Measurements from ENCODE around the gene ALKBH1. TPM values are rescaled to one million over a fixed set of nuclear protein-coding genes. Genes with fewer than 3 reads are reported as not detected.

The ALKBH1 gene
- polyA plus RNA-seq, 1 donor (not counting 4 experiments of a cell fraction or from before 2014, with no cell fraction given), result 13.0 TPM

DNA sequence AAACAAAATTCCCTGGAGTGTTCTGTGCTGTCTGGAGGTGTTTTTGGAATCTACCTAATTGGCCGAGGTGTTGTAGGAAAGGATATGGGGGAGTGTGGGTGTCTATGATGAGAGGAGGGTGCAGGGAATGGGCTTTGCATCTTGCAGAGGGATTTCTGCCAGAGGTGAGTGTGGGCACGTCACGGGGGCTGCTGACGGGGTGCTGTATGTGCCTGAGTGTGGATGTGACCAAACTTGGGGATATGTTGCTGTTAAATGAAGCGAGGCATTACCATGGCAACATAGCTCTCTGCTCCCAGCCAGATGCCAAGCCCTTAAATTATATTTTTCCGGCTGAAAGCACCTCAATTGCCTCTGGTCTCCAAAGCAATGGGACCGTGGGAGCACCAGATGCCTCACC, 47.1 kb downstream of the ALKBH1 start:
- Histone ChIP-seq H3K79me2 (ENCODE audit: control insufficient read depth, insufficient read depth, low read length) (no peaks in the 10 kb centered on the region), H2AFZ (ENCODE audit: control insufficient read depth, low read length) (no peak overlapping the region), H3K9me1 (ENCODE audit: control insufficient read depth, extremely low read depth, insufficient read depth, low read length) (no peaks in the 10 kb centered on the region), H3K4me3 (ENCODE audit: control insufficient read depth in 2 of 3, extremely low read depth in 1 of 3, insufficient read depth in 2 of 3, low read depth in 1 of 3, low read length in 3 of 3) (no peak overlapping the region), H3K27me3 (ENCODE audit: control insufficient read depth, extremely low read depth, insufficient read depth, low read length) (no peaks in the 10 kb centered on the region), H3K4me2 (ENCODE audit: control insufficient read depth, extremely low read depth, insufficient read depth, low read depth, low read length) (no peak overlapping the region), H3K27ac (ENCODE audit: control insufficient read depth, insufficient read depth, low read length) (no peak overlapping the region), H3K9ac (ENCODE audit: control insufficient read depth, extremely low read depth, insufficient read depth, low read length) (no peak overlapping the region), H4K20me1 (ENCODE audit: control insufficient read depth, extremely low read depth, insufficient read depth, low read length) (no peaks in the 10 kb centered on the region), H3K9me3 (ENCODE audit: control insufficient read depth, low read depth, low read length) (no peaks in the 10 kb centered on the region), H3K4me1 (ENCODE audit: control insufficient read depth, extremely low read depth, insufficient read depth, low read length) (peaks cover 13% of the 10 kb centered on the region), H3K36me3 (ENCODE audit: control insufficient read depth in 2 of 2, extremely low read depth in 1 of 2, insufficient read depth in 2 of 2, low read length in 2 of 2) (no peaks in the 10 kb centered on the region)
- TF ChIP-seq CTCF (optimal IDR thresholded peaks at IDR 0.05 in 1 of 3, IDR thresholded peaks at IDR 0.05 in 1 of 3, conservative IDR thresholded peaks at IDR 0.05 in 1 of 3; ENCODE audit: extremely low read depth in 1 of 3, insufficient read depth in 2 of 3, low read length in 3 of 3), result no peak
- TF ChIP-seq EZH2 (IDR thresholded peaks at IDR 0.05; ENCODE audit: low read length), result no peak
- no peak for DNase-seq (ENCODE audit: low read depth, low spot score)
- dilution Hi-C loops (cut with MboI; ENCODE audit: extremely low pct_ligation_motif_present, low sequenced_read_pairs), result no loop called here
- FAIRE-seq, result no peak

DNA sequence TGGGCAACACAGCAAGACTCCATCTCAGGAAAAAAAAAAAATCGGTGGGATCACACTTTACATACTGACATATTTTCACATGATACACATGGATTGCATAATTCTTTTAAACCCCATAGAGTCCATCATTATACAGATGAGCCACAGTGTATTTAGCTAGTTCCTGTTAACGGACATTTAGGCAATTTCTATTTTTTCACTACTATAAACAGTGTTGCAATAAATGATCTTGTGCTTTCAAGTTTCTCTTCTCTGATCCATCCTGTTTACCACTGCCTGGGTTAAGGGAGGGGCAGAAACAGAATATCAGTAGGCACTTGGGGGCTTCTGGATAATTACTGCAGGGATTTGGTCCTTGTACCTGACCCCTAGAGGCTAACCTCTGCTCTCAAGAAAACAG, 48.0 kb downstream of the ALKBH1 start:
- Histone ChIP-seq H2AFZ (ENCODE audit: control insufficient read depth, low read length) (no peak overlapping the region), H3K4me1 (ENCODE audit: control insufficient read depth, extremely low read depth, insufficient read depth, low read length) (peaks cover 13% of the 10 kb centered on the region), H3K79me2 (ENCODE audit: control insufficient read depth, insufficient read depth, low read length) (no peaks in the 10 kb centered on the region), H3K9ac (ENCODE audit: control insufficient read depth, extremely low read depth, insufficient read depth, low read length) (no peak overlapping the region), H3K4me3 (ENCODE audit: control insufficient read depth in 2 of 3, extremely low read depth in 1 of 3, insufficient read depth in 2 of 3, low read depth in 1 of 3, low read length in 3 of 3) (no peak overlapping the region), H3K36me3 (ENCODE audit: control insufficient read depth in 2 of 2, extremely low read depth in 1 of 2, insufficient read depth in 2 of 2, low read length in 2 of 2) (no peaks in the 10 kb centered on the region), H3K4me2 (ENCODE audit: control insufficient read depth, extremely low read depth, insufficient read depth, low read depth, low read length) (no peak overlapping the region), H4K20me1 (ENCODE audit: control insufficient read depth, extremely low read depth, insufficient read depth, low read length) (no peaks in the 10 kb centered on the region), H3K9me3 (ENCODE audit: control insufficient read depth, low read depth, low read length) (no peaks in the 10 kb centered on the region), H3K27ac (ENCODE audit: control insufficient read depth, insufficient read depth, low read length) (no peak overlapping the region), H3K9me1 (ENCODE audit: control insufficient read depth, extremely low read depth, insufficient read depth, low read length) (no peaks in the 10 kb centered on the region), H3K27me3 (ENCODE audit: control insufficient read depth, extremely low read depth, insufficient read depth, low read length) (no peaks in the 10 kb centered on the region)
- no peak for TF ChIP-seq EZH2 (IDR thresholded peaks at IDR 0.05; ENCODE audit: low read length)
- no peak for TF ChIP-seq CTCF (optimal IDR thresholded peaks at IDR 0.05 in 1 of 3, IDR thresholded peaks at IDR 0.05 in 1 of 3, conservative IDR thresholded peaks at IDR 0.05 in 1 of 3; ENCODE audit: extremely low read depth in 1 of 3, insufficient read depth in 2 of 3, low read length in 3 of 3)
- dilution Hi-C loops (cut with MboI; ENCODE audit: extremely low pct_ligation_motif_present, low sequenced_read_pairs), result no loop called here
- no peak for FAIRE-seq
- DNase-seq (ENCODE audit: low read depth, low spot score), result no peak
